NCI-H2227 treated with DMSO at 0.1 percent for 48 hours (cell line): ENCODE results near the gene DOCK3.
"Not testable (repeated sequence)": the region's sequence is repeated elsewhere in the genome, so short reads cannot be mapped to it uniquely, and the experiment has no call there.

Experiments
- DNase-seq: peaks from one replicate; lab custom pipeline; 2025; lab: John Stamatoyannopoulos, UW

DOCK3 gene

DNA sequence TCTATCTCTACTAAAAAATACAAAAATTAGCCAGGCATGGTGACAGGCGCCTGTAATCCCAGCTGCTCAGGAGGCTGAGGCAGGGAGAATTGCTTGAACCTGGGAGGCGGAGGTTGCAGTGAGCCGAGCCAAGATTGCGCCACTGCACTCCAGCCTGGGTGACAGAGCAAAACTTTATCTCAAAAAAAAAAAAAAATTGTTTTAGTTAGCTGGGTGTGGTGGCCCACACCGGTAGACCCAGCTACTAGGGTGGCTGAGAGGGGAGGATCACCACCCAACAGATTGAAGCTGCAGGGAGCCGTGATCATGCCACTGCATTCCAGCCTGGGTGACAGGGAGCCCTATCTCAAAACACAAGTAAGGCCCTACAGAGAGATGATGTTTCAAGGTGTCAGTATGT is 712.6 kb downstream of the DOCK3 start:
- not testable (repeated sequence) for DNase-seq

DNA sequence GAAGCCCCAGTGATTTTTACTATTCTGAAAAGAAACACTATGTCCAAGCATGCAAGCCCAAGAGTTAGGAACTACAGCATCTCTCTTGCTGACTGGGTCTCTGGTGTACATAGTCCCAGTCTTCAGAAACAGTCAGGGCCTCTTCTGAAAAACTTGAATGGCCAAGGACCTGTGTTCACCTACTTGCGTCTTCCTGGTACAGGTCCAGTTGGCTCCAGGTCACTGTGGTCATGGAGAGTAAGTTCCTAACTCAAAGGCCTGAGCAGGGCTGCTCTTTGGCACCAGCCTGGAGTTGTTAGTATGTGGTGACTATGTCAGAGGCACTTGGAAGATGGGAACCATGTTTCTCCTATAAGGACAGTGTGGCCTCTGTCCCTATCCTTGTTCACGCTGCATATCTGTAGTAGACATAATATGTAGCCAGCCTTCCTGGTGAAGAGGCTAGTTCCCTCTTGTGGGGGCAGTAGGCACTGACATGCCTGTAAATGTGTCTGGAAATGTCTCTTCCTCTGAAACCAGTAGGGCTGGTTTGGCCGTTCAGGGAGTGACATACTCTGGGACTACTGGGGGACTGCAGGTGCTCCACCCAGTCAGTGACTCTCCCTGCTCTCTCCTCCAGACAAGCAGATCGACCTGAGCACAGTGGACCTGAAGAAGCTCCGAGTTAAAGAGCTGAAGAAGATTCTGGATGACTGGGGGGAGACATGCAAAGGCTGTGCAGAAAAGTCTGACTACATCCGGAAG is 713.7 kb downstream of the DOCK3 start:
- DNase-seq = no peak

DNA sequence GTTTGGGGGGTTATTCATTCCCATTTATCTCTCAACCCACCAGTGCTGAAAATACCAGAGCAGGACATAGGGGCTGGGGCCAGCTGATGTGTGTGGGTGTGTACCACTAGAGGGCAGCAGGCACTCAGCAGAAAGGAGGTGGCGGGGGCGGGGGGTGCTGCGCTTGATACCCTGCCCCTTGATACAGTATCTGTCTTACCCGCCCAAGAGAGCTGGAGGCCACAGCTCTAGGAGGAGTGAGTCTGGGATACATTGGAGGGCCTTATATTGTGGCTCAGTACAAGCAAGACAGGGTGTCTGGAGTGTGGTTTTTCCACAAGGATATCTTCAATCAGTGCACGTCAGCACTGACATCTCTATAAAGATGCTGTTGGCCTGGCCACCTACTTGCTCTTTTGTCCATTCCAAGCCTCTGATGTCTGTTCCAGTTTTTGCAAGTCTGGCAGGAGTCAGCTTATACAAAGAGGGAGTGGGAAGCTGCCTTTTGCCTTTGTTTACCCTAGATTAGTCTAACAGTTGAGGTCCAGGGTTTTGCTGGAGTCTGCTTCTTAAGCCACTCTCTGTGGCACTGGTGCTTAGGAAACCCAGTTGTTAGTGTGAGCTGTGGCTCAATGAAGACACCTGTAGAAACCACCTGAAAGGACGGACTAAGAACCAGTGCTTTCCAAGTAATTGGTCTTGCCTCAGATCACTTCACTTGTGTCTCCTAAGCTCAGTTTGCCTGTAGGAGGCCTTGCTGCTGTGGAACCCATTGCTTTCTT is 714.9 kb downstream of the DOCK3 start:
- DNase-seq = no peak

DNA sequence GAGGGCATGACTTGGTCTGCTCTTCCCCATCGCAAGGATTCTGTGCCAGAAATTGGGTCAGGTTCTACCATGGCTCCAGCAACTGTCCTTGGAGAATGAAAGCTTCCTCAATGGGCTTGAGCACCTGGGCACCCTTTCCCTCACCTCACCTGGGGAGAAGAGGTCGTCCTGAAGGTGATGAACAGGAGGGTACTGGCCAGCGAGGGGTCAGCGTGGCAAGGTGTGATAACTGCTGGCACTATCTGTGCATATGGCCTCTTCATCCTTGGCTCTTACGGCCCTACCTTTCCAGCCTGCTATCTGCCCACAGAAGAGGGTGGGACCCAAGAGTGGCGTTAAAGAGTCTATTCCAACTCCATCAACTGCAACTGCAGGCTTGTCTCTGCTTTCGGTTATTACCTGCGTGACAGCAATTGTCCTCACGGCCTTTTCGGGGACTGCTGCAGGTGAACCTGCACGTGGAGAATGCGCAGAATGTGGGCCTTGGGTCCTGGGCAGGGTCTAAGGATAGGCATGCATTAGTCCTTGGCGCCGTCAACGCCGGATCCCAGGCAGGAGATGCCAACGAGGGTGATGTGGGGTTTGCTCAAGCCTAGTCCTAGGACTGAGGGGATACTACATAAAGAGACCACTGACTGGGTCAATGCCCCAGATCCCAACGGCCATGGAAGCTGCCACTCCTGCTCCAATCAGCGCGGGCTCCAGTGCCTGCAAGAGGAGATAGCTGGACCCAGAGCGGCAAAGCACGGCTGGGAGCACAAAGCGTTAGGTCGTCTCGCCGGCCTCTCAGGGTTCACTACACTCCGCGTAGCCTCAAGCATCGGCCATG is 715.7 kb downstream of the DOCK3 start:
- DNase-seq = no peak

DNA sequence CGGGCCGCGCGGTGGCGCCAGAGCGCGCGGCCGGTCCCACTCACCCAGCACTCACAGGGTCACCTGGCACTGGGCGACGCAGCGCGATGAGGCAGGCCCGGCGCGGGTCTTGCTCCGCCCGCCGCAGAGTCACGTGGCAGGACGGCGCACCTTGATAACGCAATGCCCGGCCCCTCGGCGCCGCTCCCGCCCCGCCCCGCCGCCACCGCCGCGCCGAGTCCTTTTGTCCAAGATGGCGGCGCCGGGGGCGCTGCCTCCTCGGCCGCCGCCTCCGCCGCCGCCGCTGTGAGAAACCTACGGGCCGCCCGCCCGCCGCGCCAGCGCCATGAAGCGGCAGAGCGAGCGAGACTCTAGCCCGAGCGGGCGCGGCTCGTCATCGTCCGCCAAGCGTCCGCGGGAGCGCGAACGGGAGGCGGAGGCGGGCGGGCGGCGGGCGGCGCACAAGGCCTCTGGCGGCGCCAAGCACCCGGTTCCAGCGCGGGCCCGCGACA is 716.4 kb downstream of the DOCK3 start, which contains the start of gene RBM15B:
Gene RBM15B (plus strand): TSS at position 211 of the 491 bp plus-strand sequence. CDS start 115 bp downstream, at position 326.
- DNase-seq = peak; percentile 86

DNA sequence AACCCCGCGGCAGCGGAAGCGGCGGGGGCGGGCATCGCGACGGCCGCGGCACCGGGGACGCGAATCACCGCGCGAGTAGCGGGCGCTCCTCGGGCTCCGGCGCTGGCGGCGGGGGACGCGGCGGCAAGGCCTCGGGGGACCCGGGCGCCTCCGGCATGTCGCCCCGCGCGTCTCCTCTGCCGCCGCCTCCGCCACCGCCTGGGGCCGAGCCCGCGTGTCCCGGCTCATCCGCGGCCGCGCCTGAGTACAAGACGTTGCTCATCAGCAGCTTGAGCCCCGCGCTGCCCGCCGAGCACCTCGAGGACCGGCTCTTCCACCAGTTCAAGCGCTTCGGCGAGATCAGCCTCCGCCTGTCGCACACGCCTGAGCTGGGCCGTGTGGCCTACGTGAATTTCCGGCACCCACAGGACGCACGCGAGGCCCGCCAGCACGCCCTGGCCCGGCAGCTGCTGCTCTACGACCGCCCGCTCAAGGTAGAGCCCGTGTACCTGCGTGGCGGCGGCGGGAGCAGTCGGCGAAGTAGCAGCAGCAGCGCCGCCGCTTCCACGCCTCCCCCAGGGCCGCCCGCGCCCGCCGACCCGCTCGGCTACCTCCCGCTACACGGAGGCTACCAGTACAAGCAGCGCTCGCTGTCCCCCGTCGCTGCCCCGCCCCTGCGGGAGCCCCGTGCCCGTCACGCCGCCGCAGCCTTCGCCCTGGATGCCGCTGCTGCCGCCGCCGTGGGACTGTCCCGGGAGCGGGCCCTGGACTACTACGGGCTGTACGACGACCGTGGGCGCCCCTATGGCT is 717.0 kb downstream of the DOCK3 start:
- no peak for DNase-seq

DNA sequence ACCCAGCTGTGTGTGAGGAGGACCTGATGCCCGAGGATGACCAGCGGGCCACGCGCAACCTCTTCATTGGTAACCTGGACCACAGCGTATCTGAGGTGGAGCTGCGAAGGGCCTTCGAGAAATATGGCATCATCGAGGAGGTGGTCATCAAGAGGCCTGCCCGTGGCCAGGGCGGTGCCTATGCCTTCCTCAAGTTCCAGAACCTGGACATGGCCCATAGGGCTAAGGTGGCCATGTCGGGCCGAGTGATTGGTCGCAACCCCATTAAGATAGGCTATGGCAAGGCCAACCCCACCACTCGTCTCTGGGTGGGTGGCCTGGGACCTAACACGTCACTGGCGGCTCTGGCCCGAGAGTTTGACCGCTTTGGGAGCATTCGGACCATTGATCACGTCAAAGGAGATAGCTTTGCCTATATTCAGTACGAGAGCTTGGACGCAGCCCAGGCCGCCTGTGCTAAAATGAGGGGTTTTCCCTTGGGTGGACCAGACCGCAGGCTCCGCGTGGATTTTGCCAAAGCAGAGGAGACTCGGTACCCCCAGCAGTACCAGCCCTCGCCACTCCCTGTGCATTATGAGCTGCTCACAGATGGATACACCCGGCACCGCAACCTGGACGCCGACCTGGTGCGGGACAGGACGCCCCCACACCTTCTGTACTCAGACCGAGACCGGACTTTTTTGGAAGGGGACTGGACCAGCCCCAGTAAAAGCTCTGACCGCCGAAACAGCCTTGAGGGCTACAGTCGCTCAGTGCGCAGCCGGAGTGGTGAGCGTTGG is 717.8 kb downstream of the DOCK3 start:
- DNase-seq = no peak

DNA sequence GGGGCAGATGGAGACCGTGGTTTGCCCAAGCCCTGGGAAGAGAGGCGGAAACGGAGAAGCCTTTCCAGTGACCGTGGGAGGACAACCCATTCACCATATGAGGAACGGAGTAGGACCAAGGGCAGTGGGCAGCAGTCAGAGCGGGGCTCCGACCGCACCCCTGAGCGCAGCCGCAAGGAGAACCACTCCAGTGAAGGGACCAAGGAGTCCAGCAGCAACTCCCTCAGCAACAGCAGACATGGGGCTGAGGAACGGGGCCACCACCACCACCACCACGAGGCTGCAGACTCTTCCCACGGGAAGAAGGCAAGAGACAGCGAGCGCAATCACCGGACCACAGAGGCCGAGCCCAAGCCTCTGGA is 718.4 kb downstream of the DOCK3 start:
- DNase-seq = no peak

DNA sequence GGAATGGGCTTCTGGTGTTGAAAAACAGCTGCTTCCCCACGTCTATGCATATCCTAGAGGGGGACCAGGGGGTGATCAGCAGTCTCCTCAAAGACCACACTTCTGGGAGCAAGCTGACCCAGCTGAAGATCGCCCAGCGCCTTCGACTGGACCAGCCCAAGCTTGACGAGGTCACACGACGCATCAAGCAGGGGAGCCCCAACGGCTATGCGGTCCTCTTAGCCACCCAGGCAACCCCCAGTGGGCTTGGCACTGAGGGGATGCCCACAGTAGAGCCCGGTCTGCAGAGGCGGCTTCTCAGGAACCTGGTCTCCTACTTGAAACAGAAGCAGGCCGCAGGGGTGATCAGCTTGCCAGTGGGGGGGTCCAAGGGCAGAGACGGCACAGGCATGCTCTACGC is 718.8 kb downstream of the DOCK3 start:
- no peak for DNase-seq

DNA sequence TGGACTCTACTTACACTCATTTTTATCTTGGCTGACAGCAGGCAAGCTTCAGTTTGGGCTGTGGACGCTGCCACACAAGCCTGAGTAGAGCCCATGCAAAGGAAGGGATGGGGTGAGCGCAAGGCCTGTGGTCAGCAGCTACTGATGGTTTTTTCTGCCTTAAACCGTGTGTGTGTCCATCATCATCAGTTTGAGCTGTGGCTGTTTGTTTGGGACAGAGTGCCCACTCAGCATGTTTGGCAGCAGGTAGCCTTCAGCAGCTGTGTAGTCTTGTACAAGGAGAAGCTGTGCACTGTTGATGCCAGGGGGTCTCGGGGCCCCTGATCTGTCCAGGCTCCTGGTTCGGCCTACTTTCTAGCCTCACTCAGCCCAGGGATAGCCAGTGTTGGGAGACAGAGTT is 719.8 kb downstream of the DOCK3 start:
- DNase-seq = no peak

DNA sequence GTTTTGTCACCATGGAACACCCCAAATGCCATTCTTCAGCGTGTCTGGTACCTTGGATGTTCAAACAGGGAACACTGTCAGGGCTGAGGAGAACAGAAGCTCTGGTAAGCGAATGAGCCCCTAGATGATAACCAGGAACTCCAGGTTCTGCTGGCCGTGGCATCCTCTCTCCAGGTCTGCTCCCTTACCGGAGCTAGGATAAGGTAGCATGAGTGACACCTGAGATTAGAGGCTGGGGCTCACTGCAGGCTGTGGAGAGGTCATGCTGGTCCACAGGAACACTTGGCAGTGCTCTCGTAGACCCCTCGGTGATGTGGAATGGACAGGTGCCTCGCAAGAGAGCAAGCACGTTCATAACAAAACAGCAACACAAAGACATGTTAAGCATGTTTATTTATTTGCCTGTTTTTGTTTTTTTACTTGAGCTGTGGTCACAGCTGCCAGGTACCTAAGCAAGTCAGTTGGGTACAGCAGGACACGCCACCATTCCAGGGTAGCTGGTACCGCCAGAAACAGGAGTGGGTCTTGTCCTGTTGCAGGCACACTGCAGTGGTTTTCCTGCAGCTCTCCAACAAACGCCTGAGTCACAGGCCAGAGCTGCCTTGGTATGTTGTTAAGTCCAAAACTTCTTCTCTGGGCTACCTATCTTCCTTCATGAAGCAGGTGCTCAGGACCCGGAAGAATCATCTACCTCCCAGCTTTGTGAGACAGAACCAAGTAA is 720.9 kb downstream of the DOCK3 start:
- DNase-seq = no peak

DNA sequence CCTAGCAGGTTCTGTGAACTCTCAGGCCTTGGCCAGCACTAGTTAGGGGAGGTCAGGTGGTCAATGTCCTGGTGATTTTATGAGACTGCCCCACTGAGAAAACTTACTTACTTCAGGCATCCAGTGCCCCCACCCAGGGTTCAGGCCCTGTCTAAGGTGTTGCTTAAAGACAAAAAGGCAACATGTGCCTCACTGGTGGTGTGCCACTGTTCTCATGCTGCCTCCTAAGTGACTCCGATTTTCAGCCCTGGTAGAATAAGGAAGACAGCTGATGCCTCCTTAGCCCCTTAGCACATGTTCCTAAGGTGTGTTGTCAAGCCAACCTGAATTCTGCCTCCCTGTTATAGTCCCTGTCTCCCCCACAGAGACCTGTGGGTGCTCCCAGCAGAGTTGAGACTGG is 721.7 kb downstream of the DOCK3 start:
- no peak for DNase-seq

DNA sequence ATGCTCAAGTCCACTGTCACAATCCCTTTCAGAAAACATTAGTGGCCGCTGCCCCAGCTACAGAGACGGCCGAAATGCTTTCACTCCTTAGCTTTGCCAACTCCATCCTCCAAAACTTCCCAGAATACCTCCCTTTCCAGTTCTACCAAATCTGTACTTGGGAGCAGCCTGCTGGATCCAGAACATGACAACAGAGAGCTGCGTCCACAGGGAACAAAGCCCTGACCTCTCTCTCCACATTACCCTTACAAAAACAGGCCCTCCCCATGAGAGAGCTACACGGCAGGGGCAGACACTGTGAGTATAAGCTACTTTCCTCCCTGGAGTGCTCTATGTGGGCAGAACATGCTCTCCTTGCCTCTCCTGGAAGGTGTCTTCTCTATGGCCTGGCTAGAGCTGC is 722.7 kb downstream of the DOCK3 start:
- DNase-seq = no peak

DNA sequence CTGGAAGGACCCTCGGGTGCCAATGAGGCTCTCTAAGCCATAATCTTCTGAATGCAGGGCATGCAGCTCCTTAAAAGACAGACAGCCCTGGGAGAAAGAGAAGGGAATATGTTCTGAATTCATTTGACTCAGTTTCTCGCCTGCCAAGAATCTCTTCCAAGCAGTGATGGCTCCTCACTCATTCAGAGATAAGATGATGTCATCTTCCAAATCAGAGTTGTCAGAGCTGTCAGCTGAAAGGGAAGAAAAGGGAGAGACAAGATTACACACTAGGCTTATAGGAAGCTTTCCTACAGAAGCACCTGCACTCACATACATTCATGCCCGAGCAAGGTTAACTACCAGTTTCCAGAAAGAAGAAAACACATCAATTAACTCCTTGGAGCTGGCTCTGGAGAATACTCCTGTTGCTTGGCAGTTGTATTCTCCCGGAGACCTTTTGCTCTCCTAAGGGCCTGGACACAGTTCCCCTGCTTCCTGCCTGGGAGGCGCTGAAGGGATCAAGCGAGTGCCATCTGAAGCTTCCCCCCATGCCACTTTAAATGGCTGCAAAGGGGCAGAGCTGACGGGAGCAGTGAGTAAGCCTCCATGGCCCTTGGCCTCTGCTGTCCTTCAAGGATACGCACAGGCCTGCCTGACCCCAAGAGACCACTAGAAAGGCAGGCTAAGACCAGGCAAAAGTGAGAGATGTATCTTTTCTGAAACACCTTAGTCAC is 724.0 kb downstream of the DOCK3 start:
- DNase-seq = peak; percentile 75

DNA sequence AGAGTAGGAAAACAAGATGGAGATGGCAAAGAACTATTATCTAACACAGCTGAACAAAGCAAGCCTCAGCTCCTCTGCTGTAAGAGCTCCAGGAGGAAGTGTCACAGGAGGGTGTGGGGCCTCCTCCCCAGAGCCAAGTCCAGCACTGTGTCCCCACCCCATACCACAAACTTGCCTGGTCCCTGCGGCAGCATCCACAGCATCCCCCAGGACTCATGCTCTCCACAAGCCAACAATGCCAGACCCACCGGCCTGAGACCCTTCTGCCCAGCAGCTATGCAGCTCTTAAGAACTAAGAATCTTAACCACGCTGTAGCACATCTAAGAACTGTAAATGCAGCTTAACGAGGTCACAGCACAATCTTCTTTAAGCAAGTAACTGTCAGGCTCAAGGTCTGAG is 725.4 kb downstream of the DOCK3 start:
- DNase-seq = no peak

DNA sequence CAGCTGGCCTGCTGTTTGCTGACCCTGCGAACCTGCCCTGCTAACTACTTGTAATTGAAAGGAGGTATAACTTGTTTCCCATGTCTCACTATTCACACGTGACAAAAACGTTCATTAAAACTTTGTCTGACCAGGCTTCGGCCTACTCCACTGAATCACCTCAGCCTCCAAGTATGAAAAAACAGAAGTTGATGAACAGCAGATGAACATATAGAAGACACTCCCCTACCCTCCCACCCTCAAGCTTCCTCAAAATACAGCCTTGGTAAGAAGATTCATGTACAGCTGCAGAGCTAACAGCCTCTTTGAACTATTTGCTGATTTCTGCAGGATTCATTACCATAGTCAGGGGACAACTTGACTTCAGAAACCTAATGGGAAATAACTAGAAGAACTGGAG is 727.0 kb downstream of the DOCK3 start:
- DNase-seq = no peak

DNA sequence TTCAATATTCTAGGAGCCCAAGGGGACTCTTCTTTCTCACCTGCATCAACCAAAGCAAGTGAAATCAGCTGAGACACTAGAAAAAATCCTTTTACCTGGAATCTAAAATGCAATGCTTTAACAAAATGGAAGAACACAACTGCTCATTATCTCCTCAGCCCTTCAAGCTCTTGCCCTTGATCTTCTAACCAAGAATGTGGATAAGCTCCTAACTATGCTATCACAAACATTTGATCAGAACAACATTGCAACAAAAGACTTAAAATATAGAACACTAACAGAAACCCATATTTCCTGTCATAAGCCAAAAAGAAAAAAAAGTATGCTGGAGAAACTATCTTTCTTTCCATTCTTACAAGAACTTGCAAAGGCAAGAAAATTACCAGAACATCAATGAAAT is 728.9 kb downstream of the DOCK3 start:
- DNase-seq = no peak

DNA sequence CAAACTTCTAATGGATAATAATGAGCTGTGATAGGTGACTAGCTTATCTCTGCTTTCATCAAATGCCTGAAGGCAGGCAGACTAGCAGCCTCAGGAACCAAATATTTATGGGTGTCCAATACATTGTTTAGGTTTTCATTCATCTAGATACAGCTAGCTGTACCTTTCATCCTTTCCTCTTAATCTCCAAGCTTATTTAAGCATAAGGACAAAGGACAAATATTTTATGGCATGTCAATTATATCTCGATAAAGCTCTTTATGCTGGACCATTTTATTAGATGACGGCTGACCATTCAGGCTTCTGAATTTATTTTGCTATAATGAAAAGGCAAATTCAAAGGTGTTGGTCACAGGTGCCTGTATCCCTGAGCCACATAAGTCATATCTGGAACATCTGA is 733.3 kb downstream of the DOCK3 start:
- DNase-seq = no peak

DNA sequence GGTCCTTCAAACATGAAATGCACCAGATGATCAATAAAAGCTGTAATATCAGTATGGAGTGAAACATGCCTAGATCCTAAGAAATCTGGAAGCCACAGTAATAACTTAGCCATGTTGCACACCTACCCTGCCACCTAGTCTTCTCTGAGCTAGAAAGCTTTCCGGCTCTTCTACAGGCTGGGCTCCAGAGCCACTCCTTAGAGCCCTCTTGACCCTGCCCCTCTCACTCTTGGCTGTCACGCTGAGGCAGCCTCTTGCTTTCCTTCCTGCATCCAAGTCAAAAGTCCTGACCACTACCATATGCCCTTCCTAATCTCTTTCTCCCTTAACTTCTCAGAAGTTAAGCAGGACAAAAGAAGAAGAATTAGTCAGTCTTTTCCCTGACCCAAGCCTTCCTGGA is 734.1 kb downstream of the DOCK3 start:
- no peak for DNase-seq

DNA sequence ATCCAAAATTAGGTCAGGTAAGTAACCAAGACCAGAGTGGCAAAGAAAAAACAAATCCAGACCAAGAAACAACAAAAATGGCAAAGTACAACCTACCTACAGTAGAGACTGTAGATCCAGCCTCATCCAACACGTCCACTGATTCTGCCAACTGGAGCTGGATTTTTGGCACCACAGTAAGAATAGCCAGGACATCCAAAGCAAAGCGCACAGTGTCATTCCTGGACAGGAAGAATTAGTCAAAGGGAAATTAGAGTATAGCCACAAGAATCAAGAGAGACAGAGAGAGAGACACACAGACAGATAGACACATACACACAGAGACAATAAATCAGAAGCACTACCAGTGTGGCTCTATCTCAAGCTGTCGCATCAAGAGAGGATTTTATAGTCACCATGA is 747.5 kb downstream of the DOCK3 start:
- no peak for DNase-seq
